H9 (cell line): ENCODE measurements around the gene ITPR3. TPM values are rescaled to one million over a fixed set of nuclear protein-coding genes. Genes with fewer than 3 reads are reported as not detected.

Source experiments
- DNase-seq: peaks from one replicate; pipeline ENCODE4 v3.0.0-alpha.2; 2017
- H2AFZ ChIP-seq: one replicate; pipeline ENCODE4 v1.6.1; 2013; ENCODE audit warnings: mild to moderate bottlenecking, low read length, control low read depth, moderate library complexity
- H2AK5ac ChIP-seq: 2 replicates; pipeline ENCODE4 v1.6.1; 2013; ENCODE audit warnings: low read length, control low read depth, mixed read lengths; ENCODE audit not compliant: insufficient read length
- H2BK120ac ChIP-seq: one replicate; pipeline ENCODE4 v1.6.1; 2013; ENCODE audit warnings: low read depth, mild to moderate bottlenecking, low read length, control low read depth, inconsistent platforms; ENCODE audit not compliant: poor library complexity, severe bottlenecking
- H2BK12ac ChIP-seq: 2 replicates; pipeline ENCODE4 v1.6.1; 2013; ENCODE audit warnings: low read length, control low read depth, mixed read lengths, low read depth; ENCODE audit not compliant: insufficient read length
- H2BK15ac ChIP-seq: 2 replicates; pipeline ENCODE4 v1.6.1; 2013; ENCODE audit warnings: low read depth, low read length, control low read depth
- H2BK20ac ChIP-seq: one replicate; pipeline ENCODE4 v1.6.1; 2013; ENCODE audit warnings: low read depth, mild to moderate bottlenecking, low read length, control low read depth, inconsistent platforms; ENCODE audit not compliant: poor library complexity, severe bottlenecking
- H2BK5ac ChIP-seq: 2 replicates; pipeline ENCODE4 v1.6.1; 2013; ENCODE audit warnings: low read length, control low read depth, mixed read lengths; ENCODE audit not compliant: insufficient read length
- H3K14ac ChIP-seq: 2 replicates; pipeline ENCODE4 v1.6.1; 2013; ENCODE audit warnings: low read length, control low read depth; ENCODE audit not compliant: insufficient read depth
- H3K18ac ChIP-seq: 2 replicates; pipeline ENCODE4 v1.6.1; 2013; ENCODE audit warnings: low read depth, mild to moderate bottlenecking, mixed read lengths, low read length, control low read depth; ENCODE audit not compliant: insufficient read length
- H3K23ac ChIP-seq: 2 replicates; pipeline ENCODE4 v1.6.1; 2013; ENCODE audit warnings: low read length, control low read depth, mixed read lengths, low read depth; ENCODE audit not compliant: insufficient read length
- H3K23me2 ChIP-seq: 2 replicates; pipeline ENCODE4 v1.6.1; 2013; ENCODE audit warnings: low read depth, mild to moderate bottlenecking, mixed read lengths, low read length, control low read depth; ENCODE audit not compliant: insufficient read length, poor library complexity, severe bottlenecking
- H3K27ac ChIP-seq: 2 replicates; pipeline ENCODE4 v1.5.1; 2013; ENCODE audit warnings: low read length, control low read depth, mixed read lengths, low read depth; ENCODE audit not compliant: insufficient read length
- H3K27me3 ChIP-seq: 2 replicates; pipeline ENCODE4 v1.6.1; 2013; ENCODE audit warnings: low read length, control low read depth, inconsistent platforms; ENCODE audit not compliant: insufficient read depth
- H3K4ac ChIP-seq: 2 replicates; pipeline ENCODE4 v1.6.1; 2013; ENCODE audit warnings: low read depth, mild to moderate bottlenecking, control low read depth, inconsistent platforms, low read length, moderate library complexity
- H3K4me1 ChIP-seq: 2 replicates; pipeline ENCODE4 v1.6.1; 2013; ENCODE audit warnings: low read length, control low read depth, inconsistent platforms; ENCODE audit not compliant: insufficient read depth
- H3K4me2 ChIP-seq: 2 replicates; pipeline ENCODE4 v1.6.1; 2013; ENCODE audit warnings: low read length, control low read depth, mixed read lengths; ENCODE audit not compliant: insufficient read length, insufficient read depth
- H3K56ac ChIP-seq: 2 replicates; pipeline ENCODE4 v1.6.1; 2013; ENCODE audit warnings: low read depth, mild to moderate bottlenecking, mixed read lengths, low read length, control low read depth; ENCODE audit not compliant: insufficient read length
- H3K79me1 ChIP-seq: 2 replicates; pipeline ENCODE4 v1.6.1; 2013; ENCODE audit warnings: low read depth, mild to moderate bottlenecking, moderate library complexity, low read length, control low read depth, inconsistent platforms; ENCODE audit not compliant: insufficient read depth, poor library complexity, severe bottlenecking
- H3K79me2 ChIP-seq: 2 replicates; pipeline ENCODE4 v1.6.1; 2013; ENCODE audit warnings: low read length, control low read depth, inconsistent platforms; ENCODE audit not compliant: insufficient read depth
- H3K9ac ChIP-seq: 2 replicates; pipeline ENCODE4 v1.6.1; 2013; ENCODE audit warnings: low read length, control low read depth, mixed read lengths; ENCODE audit not compliant: insufficient read length; ENCODE audit errors: extremely low read depth
- H3K9me3 ChIP-seq: one replicate; pipeline ENCODE4 v1.6.1; 2013; ENCODE audit warnings: low read depth, low read length, inconsistent platforms; ENCODE audit not compliant: control insufficient read depth
- H3T11ph ChIP-seq: one replicate; pipeline ENCODE4 v1.6.1; 2013; ENCODE audit warnings: mild to moderate bottlenecking, low read length, control low read depth, inconsistent platforms
- H4K20me1 ChIP-seq: one replicate; pipeline ENCODE4 v1.6.1; 2013; ENCODE audit not compliant: control insufficient read depth, insufficient read length, insufficient read depth
- H4K5ac ChIP-seq: 2 replicates; pipeline ENCODE4 v1.6.1; 2013; ENCODE audit warnings: low read depth, mild to moderate bottlenecking, mixed read lengths, low read length, control low read depth; ENCODE audit not compliant: insufficient read length
- H4K8ac ChIP-seq: replicated peaks from 2 replicates; pipeline ENCODE4 v1.6.1; 2013; ENCODE audit warnings: low read length, control low read depth, mixed read lengths, low read depth; ENCODE audit not compliant: insufficient read length
- H4K91ac ChIP-seq: 2 replicates; pipeline ENCODE4 v1.6.1; 2013; ENCODE audit warnings: low read depth, mild to moderate bottlenecking, moderate library complexity, mixed read lengths, low read length, control low read depth; ENCODE audit not compliant: insufficient read length
- H3K27ac Mint-ChIP-seq, 3 experiments: 2 replicates in 2 of 3; 3 replicates in 1 of 3; pipeline ENCODE4 v1.8.0; 2020 to 2021; ENCODE audit warnings: mixed read lengths in 3 of 3, mild to moderate bottlenecking in 1 of 3, moderate library complexity in 1 of 3
- H3K27me3 Mint-ChIP-seq: 2 replicates; pipeline ENCODE4 v1.8.0; 2021; ENCODE audit warnings: low read depth, mild to moderate bottlenecking, moderate library complexity, mixed read lengths
- H3K36me3 Mint-ChIP-seq, 3 experiments: 2 replicates in 2 of 3; 3 replicates in 1 of 3; pipeline ENCODE4 v1.8.0; 2020 to 2021; ENCODE audit warnings: low read depth in 3 of 3, mixed read lengths in 3 of 3; ENCODE audit not compliant: insufficient read depth in 1 of 3
- H3K4me1 Mint-ChIP-seq, 2 experiments: 2 replicates each; pipeline ENCODE4 v1.8.0; 2020; ENCODE audit warnings: mixed read lengths in 2 of 2
- H3K4me3 Mint-ChIP-seq, 2 experiments: 2 replicates in 1 of 2; 3 replicates in 1 of 2; pipeline ENCODE4 v1.8.0; 2020 to 2021; ENCODE audit warnings: mild to moderate bottlenecking in 2 of 2, mixed read lengths in 2 of 2, moderate library complexity in 1 of 2
- H3K9me3 Mint-ChIP-seq, 2 experiments: 2 replicates in 1 of 2; 3 replicates in 1 of 2; pipeline ENCODE4 v1.8.0; 2020; ENCODE audit warnings: mild to moderate bottlenecking in 2 of 2, mixed read lengths in 2 of 2, moderate library complexity in 1 of 2
- CTCF ChIP-seq: fragments of 200-600 bp; sonication (generic); conservative IDR thresholded peaks from 3 replicates; pipeline ENCODE4 v1.8.0; 2021; ENCODE audit warnings: antibody characterized with exemption, mild to moderate bottlenecking
- WGBS: extraction: QIAGEN DNeasy Blood & Tissue Kit; methylation state at CpG from one replicate; pipeline ENCODE4 v1.1.7; 2013; ENCODE audit warnings: missing lambda C conversion rate, low lambda C conversion rate, mixed read lengths; ENCODE audit not compliant: insufficient read length; ENCODE audit errors: extremely low coverage; 5-methylcytosine and 5-hydroxymethylcytosine counted together
- total RNA-seq: library from RNA; stranded (reverse); gene quantifications from 2 replicates; pipeline ENCODE4 v1.2.1, GENCODE V29; 2021

ITPR3 gene
- total RNA-seq, 1 experiment from 2014 or later, result 40.3 TPM

GRCh38 chr6:33622456-33623431, 1.6 kb downstream of the ITPR3 start:
- H2AFZ ChIP-seq, result no peak overlapping the region
- no peak overlapping the region for H3K27ac ChIP-seq
- no peak overlapping the region for H2BK15ac ChIP-seq
- H3K56ac ChIP-seq, result no peak overlapping the region
- no peak overlapping the region for H2BK120ac ChIP-seq
- no peak overlapping the region for H2BK12ac ChIP-seq
- 0 out of 7 replicates have a peak overlapping the region, but pooled peaks of 2 of the 3 experiments have one; percentile 23 to 62 for H3K27ac Mint-ChIP-seq
- no peak overlapping the region for H2BK5ac ChIP-seq
- H4K5ac ChIP-seq, result no peak overlapping the region
- H3K9me3 Mint-ChIP-seq, result no peaks in the 10 kb centered on the region
- peaks cover 0 to 13% (median 7%) of the 10 kb centered on the region in 3 experiments; a peak in 3 of 7 replicates for H3K36me3 Mint-ChIP-seq
- H3K4me2 ChIP-seq, result peak overlapping the region; percentile 66
- peaks cover 3% of the 10 kb centered on the region; the same call in 1 of the 2 replicates for H3K79me2 ChIP-seq
- no peak overlapping the region for H2BK20ac ChIP-seq
- no peak overlapping the region for H4K91ac ChIP-seq
- H3K9me3 ChIP-seq, result no peaks in the 10 kb centered on the region
- no peak overlapping the region for H3T11ph ChIP-seq
- H3K27me3 Mint-ChIP-seq, result peaks cover 23% of the 10 kb centered on the region
- H3K4me3 Mint-ChIP-seq, result peak overlapping the region; percentile 80 to 87
- no peak overlapping the region for H4K8ac ChIP-seq
- no peaks in the 10 kb centered on the region for H4K20me1 ChIP-seq
- H3K18ac ChIP-seq, result no peak overlapping the region
- no peak overlapping the region; the same call in 1 of the 2 replicates for H3K14ac ChIP-seq
- no peak for DNase-seq
- no peak overlapping the region for H2AK5ac ChIP-seq
- TF ChIP-seq CTCF, result no peak
- no CpG with 5 or more reads among the region's 12 CpGs for WGBS
- H3K4me1 ChIP-seq, result peaks cover 10% of the 10 kb centered on the region; the same call in 1 of the 2 replicates
- H3K27me3 ChIP-seq, result no peaks in the 10 kb centered on the region
- H3K23me2 ChIP-seq, result peaks cover 29% of the 10 kb centered on the region
- H3K4ac ChIP-seq, result no peak overlapping the region
- no peak overlapping the region for H3K9ac ChIP-seq
- H3K23ac ChIP-seq, result no peak overlapping the region
- H3K79me1 ChIP-seq, result peaks cover 5% of the 10 kb centered on the region
- H3K4me1 Mint-ChIP-seq, result peaks cover 42 to 59% of the 10 kb centered on the region in 2 experiments
